Duodenal mucosa (tissue), 2 donors: ENCODE measurements around the gene CCDC43.

Source experiments
- H3K27ac ChIP-seq: one replicate; pipeline ENCODE4 v1.7.0; 2013; ENCODE audit warnings: low read depth, low read length
- H3K27me3 ChIP-seq, 2 donors: one replicate each; pipeline ENCODE4 v1.7.0; 2013; ENCODE audit warnings: low read length in 2 of 2, control low read depth in 1 of 2; ENCODE audit not compliant: insufficient read depth in 2 of 2, control insufficient read depth in 1 of 2
- H3K36me3 ChIP-seq, 2 donors: one replicate each; pipeline ENCODE4 v1.7.0; 2013; ENCODE audit warnings: low read length in 2 of 2, control low read depth in 1 of 2; ENCODE audit not compliant: insufficient read depth in 2 of 2, control insufficient read depth in 1 of 2
- H3K4me1 ChIP-seq, 2 donors: one replicate each; pipeline ENCODE4 v1.7.0; 2013; ENCODE audit warnings: low read length in 2 of 2, control low read depth in 1 of 2; ENCODE audit not compliant: insufficient read depth in 2 of 2, control insufficient read depth in 1 of 2
- H3K4me3 ChIP-seq, 2 donors: one replicate each; pipeline ENCODE4 v1.7.0; 2013; ENCODE audit warnings: low read length in 2 of 2, low read depth in 1 of 2
- H3K9ac ChIP-seq, 2 donors: one replicate each; pipeline ENCODE4 v1.7.0; 2013; ENCODE audit warnings: low read length in 2 of 2, low read depth in 1 of 2
- H3K9me3 ChIP-seq, 2 donors: one replicate each; pipeline ENCODE4 v1.7.0; 2013; ENCODE audit warnings: low read length in 2 of 2, control low read depth in 1 of 2; ENCODE audit not compliant: control insufficient read depth in 1 of 2

The CCDC43 gene

GRCh38 chr17:44672479-44673093, 17.0 kb downstream of the CCDC43 start:
- H3K4me1 ChIP-seq, result no peaks in the 10 kb centered on the region
- H3K9ac ChIP-seq, result no peak overlapping the region
- H3K36me3 ChIP-seq, result no peaks in the 10 kb centered on the region
- H3K9me3 ChIP-seq, result no peaks in the 10 kb centered on the region
- no peak overlapping the region for H3K27ac ChIP-seq
- no peak overlapping the region for H3K4me3 ChIP-seq
- no peaks in the 10 kb centered on the region for H3K27me3 ChIP-seq

- no peaks in the 10 kb centered on the region for H3K36me3 ChIP-seq
- no peak overlapping the region for H3K4me3 ChIP-seq
- no peak overlapping the region for H3K27ac ChIP-seq
- no peak overlapping the region for H3K9ac ChIP-seq
- no peaks in the 10 kb centered on the region for H3K27me3 ChIP-seq
- no peaks in the 10 kb centered on the region for H3K9me3 ChIP-seq
- no peaks in the 10 kb centered on the region for H3K4me1 ChIP-seq
These were observed 23.6 kb downstream of the CCDC43 start for GRCh38 chr17:44666006-44666405.

- Histone ChIP-seq H3K4me3 (no peak overlapping the region), H3K27ac (no peak overlapping the region), H3K27me3 (no peaks in the 10 kb centered on the region), H3K36me3 (no peaks in the 10 kb centered on the region), H3K4me1 (no peaks in the 10 kb centered on the region), H3K9ac (no peak overlapping the region), H3K9me3 (no peaks in the 10 kb centered on the region)
These were observed 24.7 kb downstream of the CCDC43 start for GRCh38 chr17:44664867-44665266.

- H3K4me1 ChIP-seq, result no peaks in the 10 kb centered on the region
- no peaks in the 10 kb centered on the region for H3K9me3 ChIP-seq
- no peak overlapping the region for H3K27ac ChIP-seq
- H3K4me3 ChIP-seq, result no peak overlapping the region
- no peaks in the 10 kb centered on the region for H3K36me3 ChIP-seq
- H3K9ac ChIP-seq, result no peak overlapping the region
- H3K27me3 ChIP-seq, result no peaks in the 10 kb centered on the region
These were observed 26.5 kb downstream of the CCDC43 start for GRCh38 chr17:44663095-44663494.

GRCh38 chr17:44661835-44662234, 27.7 kb downstream of the CCDC43 start:
- H3K27me3 ChIP-seq, result peaks cover 3 to 4% of the 10 kb centered on the region in 2 donors
- H3K4me1 ChIP-seq, result peaks cover 0 to 2% of the 10 kb centered on the region in 2 donors
- no peaks in the 10 kb centered on the region for H3K36me3 ChIP-seq
- no peak overlapping the region for H3K27ac ChIP-seq
- no peak overlapping the region for H3K4me3 ChIP-seq
- no peaks in the 10 kb centered on the region for H3K9me3 ChIP-seq
- H3K9ac ChIP-seq, result no peak overlapping the region

- Histone ChIP-seq H3K36me3 (no peaks in the 10 kb centered on the region), H3K27ac (no peak within 1 kb of the TSS), H3K9me3 (no peaks in the 10 kb centered on the region), H3K4me3 (no peak within 1 kb of the TSS), H3K9ac (no peak within 1 kb of the TSS), H3K27me3 (peaks cover 12 to 13% of the 10 kb centered on the region in 2 donors), H3K4me1 (peaks cover 0 to 3% of the 10 kb centered on the region in 2 donors)
These were observed 33.4 kb downstream of the CCDC43 start, which contains the start of gene MEIOC for GRCh38 chr17:44655983-44656710. Gene MEIOC, plus strand, starts transcription at chr17:44656468. Its CDS starts 146 bp downstream, at chr17:44656614.

- Histone ChIP-seq H3K9me3 (no peaks in the 10 kb centered on the region), H3K4me1 (peaks cover 0 to 3% of the 10 kb centered on the region in 2 donors), H3K27ac (no peak overlapping the region), H3K27me3 (peaks cover 12 to 13% of the 10 kb centered on the region in 2 donors), H3K9ac (no peak overlapping the region), H3K4me3 (no peak overlapping the region), H3K36me3 (no peaks in the 10 kb centered on the region)
These were observed 35.6 kb downstream of the CCDC43 start for GRCh38 chr17:44653954-44654353.

GRCh38 chr17:44653384-44653783, 36.2 kb downstream of the CCDC43 start:
- Histone ChIP-seq H3K27me3 (peaks cover 12 to 13% of the 10 kb centered on the region in 2 donors), H3K27ac (no peak overlapping the region), H3K9me3 (no peaks in the 10 kb centered on the region), H3K36me3 (no peaks in the 10 kb centered on the region), H3K4me3 (no peak overlapping the region), H3K4me1 (peaks cover 0 to 3% of the 10 kb centered on the region in 2 donors), H3K9ac (no peak overlapping the region)

- Histone ChIP-seq H3K36me3 (no peaks in the 10 kb centered on the region), H3K27me3 (peaks cover 12 to 13% of the 10 kb centered on the region in 2 donors), H3K4me3 (no peak overlapping the region), H3K9ac (no peak overlapping the region), H3K9me3 (no peaks in the 10 kb centered on the region), H3K4me1 (peaks cover 0 to 3% of the 10 kb centered on the region in 2 donors), H3K27ac (no peak overlapping the region)
These were observed 36.8 kb downstream of the CCDC43 start for GRCh38 chr17:44652727-44653126.

- Histone ChIP-seq H3K4me3 (no peak overlapping the region), H3K9me3 (no peaks in the 10 kb centered on the region), H3K4me1 (no peaks in the 10 kb centered on the region), H3K36me3 (no peaks in the 10 kb centered on the region), H3K27ac (no peak overlapping the region), H3K27me3 (peaks cover 7% of the 10 kb centered on the region in 2 donors), H3K9ac (no peak overlapping the region)
These were observed 38.3 kb downstream of the CCDC43 start for GRCh38 chr17:44651228-44651627.
